Upper lobe of left lung (tissue), 6 donors: ENCODE measurements around the gene HNRNPL. TPM values are rescaled to one million over a fixed set of nuclear protein-coding genes. Genes with fewer than 3 reads are reported as not detected.
"Not testable (repeated sequence)": the region's sequence is repeated elsewhere in the genome, so short reads cannot be mapped to it uniquely, and the experiment has no call there.

Source experiments
- ATAC-seq, 2 donors: fragments of 200-7000 bp; cut with Tn5 transposase; one replicate each; pipeline ENCODE4 v1.9.1; 2022; ENCODE audit warnings: mild to moderate bottlenecking in 2 of 2, moderate library complexity in 2 of 2; ENCODE audit not compliant: low FRiP score in 2 of 2
- DNase-seq, 2 donors: peaks; one replicate each; pipeline ENCODE4 v3.0.0-alpha.2; 2019 to 2020
- H3K27ac ChIP-seq, 4 donors: fragments of 200-600 bp; sonication (generic); one replicate each; pipeline ENCODE4 v1.5.1; 2016 to 2019
- H3K27me3 ChIP-seq, 4 donors: fragments of 200-600 bp; sonication (generic); one replicate each; pipeline ENCODE4 v1.5.1; 2017 to 2019
- H3K36me3 ChIP-seq, 4 donors: fragments of 200-600 bp; sonication (generic); one replicate each; pipeline ENCODE4 v1.5.1; 2016 to 2019
- H3K4me1 ChIP-seq, 4 donors: fragments of 200-600 bp; sonication (generic); one replicate each; pipeline ENCODE4 v1.5.1; 2018 to 2019
- H3K4me3 ChIP-seq, 4 donors: fragments of 200-600 bp; sonication (generic); one replicate each; pipeline ENCODE4 v1.5.1; 2017 to 2019; ENCODE audit warnings: mild to moderate bottlenecking in 2 of 4, moderate library complexity in 1 of 4
- H3K9me3 ChIP-seq, 4 donors: fragments of 200-600 bp; sonication (generic); one replicate each; pipeline ENCODE4 v1.5.1; 2018 to 2019
- EP300 ChIP-seq, 4 donors: sonication (generic); formaldehyde crosslinking; IDR thresholded peaks; one replicate each; pipeline ENCODE4 v1.5.1; 2017; ENCODE audit warnings: antibody characterized with exemption in 4 of 4, control low read depth in 2 of 4
- POLR2A ChIP-seq, 4 donors: fragments of 450-650 bp; IDR thresholded peaks; one replicate each; pipeline ENCODE4 v1.5.1; 2016 to 2017; ENCODE audit warnings: antibody characterized with exemption in 4 of 4, mild to moderate bottlenecking in 2 of 4
- POLR2AphosphoS5 ChIP-seq, 2 donors: sonication (generic); formaldehyde crosslinking; IDR thresholded peaks; one replicate each; pipeline ENCODE4 v1.5.1; 2017; ENCODE audit warnings: antibody characterized with exemption in 2 of 2
- WGBS, 2 donors: methylation state at CpG; one replicate each; pipeline ENCODE4 v1.1.5; 2017 to 2018; 5-methylcytosine and 5-hydroxymethylcytosine counted together
- total RNA-seq, 6 donors: library from RNA; depleted of rRNA in 4 of 6; stranded (reverse); fragments of >200 nt in 4 of 6; gene quantifications; one replicate each; pipeline versions ENCODE4 v1.1.0 to v1.2.1, GENCODE V29; 2016 to 2021
- TF ChIP-seq, protein P1 (sequence below), 6 experiments: fragments of 450-650 bp in 4 of 6; fragments of 200-600 bp in 2 of 6; sonication (generic) in 2 of 6; IDR thresholded peaks; one replicate each; pipeline ENCODE4 v1.5.1; 2016 to 2019; ENCODE audit warnings: antibody characterized with exemption in 6 of 6
- donor health status: DM: no; HTN: no; CAD: no; lungs with moderate emphysema.
- donor health status: DM: no; HTN: yes; CAD: no; lungs with severe emphysema.

HNRNPL gene
- total RNA-seq, 6 donors from 2014 or later, result 156 to 274 (median 178) TPM

DNA sequence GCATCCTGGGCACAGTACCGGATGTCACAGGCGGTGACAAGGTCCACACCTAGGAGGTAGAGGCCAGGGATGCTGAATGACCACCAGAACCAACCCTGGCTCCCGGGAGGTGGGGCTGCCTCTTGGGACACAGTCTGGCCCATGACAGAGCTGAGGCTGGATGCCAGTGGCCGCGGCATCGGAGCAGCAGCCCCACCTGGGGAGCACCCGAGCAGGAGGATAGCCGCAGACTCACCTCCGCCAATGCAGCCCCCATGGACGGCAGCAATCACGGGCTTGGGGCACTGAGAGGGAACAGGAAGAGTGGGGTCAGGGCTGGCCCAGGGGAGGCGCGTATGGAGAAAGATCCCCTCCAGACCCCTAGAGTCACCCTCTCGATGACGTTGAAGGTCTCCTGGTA is 32.7 kb downstream of the HNRNPL start:
- DNase-seq, result peak in 1 of 2 donors; percentile 67
- peaks cover 23 to 69% (median 45%) of the 10 kb centered on the region in 4 donors for H3K36me3 ChIP-seq
- WGBS, 2 donors, result 91 to 97% methylated on average over 14 to 15 of the region's 15 CpGs
- ATAC-seq, result no peak
- H3K4me1 ChIP-seq, result peaks cover 0 to 4% (median 0%) of the 10 kb centered on the region in 4 donors
- H3K27me3 ChIP-seq, result no peaks in the 10 kb centered on the region
- no peak overlapping the region for H3K4me3 ChIP-seq
- H3K27ac ChIP-seq, result no peak overlapping the region
- H3K9me3 ChIP-seq, result no peaks in the 10 kb centered on the region
- TF ChIP-seq EP300 (IDR thresholded peaks at IDR 0.05), result no peak
- TF ChIP-seq POLR2A (IDR thresholded peaks at IDR 0.05), result no peak
- TF ChIP-seq, protein P1, sequence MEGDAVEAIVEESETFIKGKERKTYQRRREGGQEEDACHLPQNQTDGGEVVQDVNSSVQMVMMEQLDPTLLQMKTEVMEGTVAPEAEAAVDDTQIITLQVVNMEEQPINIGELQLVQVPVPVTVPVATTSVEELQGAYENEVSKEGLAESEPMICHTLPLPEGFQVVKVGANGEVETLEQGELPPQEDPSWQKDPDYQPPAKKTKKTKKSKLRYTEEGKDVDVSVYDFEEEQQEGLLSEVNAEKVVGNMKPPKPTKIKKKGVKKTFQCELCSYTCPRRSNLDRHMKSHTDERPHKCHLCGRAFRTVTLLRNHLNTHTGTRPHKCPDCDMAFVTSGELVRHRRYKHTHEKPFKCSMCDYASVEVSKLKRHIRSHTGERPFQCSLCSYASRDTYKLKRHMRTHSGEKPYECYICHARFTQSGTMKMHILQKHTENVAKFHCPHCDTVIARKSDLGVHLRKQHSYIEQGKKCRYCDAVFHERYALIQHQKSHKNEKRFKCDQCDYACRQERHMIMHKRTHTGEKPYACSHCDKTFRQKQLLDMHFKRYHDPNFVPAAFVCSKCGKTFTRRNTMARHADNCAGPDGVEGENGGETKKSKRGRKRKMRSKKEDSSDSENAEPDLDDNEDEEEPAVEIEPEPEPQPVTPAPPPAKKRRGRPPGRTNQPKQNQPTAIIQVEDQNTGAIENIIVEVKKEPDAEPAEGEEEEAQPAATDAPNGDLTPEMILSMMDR (IDR thresholded peaks at IDR 0.05), result no peak
- no peak for TF ChIP-seq POLR2AphosphoS5 (IDR thresholded peaks at IDR 0.05)

DNA sequence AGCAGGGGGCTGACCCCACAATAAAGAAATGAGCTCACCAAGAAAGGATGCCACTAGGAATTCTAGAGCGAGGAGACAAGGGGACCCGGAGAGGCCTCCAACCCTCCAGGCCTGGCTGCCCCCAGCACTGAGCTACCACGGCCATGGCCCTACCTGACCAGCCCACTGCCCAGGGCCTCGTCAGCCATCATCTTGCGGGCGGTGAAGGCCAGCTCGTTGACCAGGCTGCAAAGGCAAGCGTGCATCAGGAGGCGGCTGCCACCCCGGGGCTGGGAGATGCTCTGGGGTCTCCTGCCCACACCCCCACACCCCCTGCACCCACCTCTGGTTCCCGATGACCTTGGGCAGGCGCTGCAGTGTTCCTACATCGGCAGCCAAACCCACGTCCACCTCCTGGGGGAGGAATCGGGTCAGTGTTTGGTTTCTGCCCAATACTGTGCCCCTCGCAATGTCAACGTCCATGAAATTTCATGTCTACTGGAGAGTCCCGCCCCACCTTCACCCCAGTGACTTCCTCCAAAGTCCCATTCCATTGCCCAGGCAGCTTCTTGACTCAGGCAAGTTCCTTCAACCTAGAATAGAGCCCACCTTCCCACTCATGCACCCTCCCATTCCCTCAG is 33.5 kb downstream of the HNRNPL start:
- H3K4me3 ChIP-seq, result no peak overlapping the region
- H3K9me3 ChIP-seq, result no peaks in the 10 kb centered on the region
- H3K27me3 ChIP-seq, result no peaks in the 10 kb centered on the region
- H3K27ac ChIP-seq, result no peak overlapping the region
- H3K4me1 ChIP-seq, result peaks cover 0 to 4% (median 0%) of the 10 kb centered on the region in 4 donors
- no peak for TF ChIP-seq EP300 (IDR thresholded peaks at IDR 0.05)
- TF ChIP-seq, protein P1 (IDR thresholded peaks at IDR 0.05), result no peak
- no peak for TF ChIP-seq POLR2A (IDR thresholded peaks at IDR 0.05)
- TF ChIP-seq POLR2AphosphoS5 (IDR thresholded peaks at IDR 0.05), result no peak
- ATAC-seq, result no peak
- peak in 1 of 2 donors; percentile 76 for DNase-seq
- H3K36me3 ChIP-seq, result peaks cover 23 to 61% (median 41%) of the 10 kb centered on the region in 4 donors
- WGBS, 2 donors, result 93 to 95% methylated on average over 12 to 17 of the region's 18 CpGs

DNA sequence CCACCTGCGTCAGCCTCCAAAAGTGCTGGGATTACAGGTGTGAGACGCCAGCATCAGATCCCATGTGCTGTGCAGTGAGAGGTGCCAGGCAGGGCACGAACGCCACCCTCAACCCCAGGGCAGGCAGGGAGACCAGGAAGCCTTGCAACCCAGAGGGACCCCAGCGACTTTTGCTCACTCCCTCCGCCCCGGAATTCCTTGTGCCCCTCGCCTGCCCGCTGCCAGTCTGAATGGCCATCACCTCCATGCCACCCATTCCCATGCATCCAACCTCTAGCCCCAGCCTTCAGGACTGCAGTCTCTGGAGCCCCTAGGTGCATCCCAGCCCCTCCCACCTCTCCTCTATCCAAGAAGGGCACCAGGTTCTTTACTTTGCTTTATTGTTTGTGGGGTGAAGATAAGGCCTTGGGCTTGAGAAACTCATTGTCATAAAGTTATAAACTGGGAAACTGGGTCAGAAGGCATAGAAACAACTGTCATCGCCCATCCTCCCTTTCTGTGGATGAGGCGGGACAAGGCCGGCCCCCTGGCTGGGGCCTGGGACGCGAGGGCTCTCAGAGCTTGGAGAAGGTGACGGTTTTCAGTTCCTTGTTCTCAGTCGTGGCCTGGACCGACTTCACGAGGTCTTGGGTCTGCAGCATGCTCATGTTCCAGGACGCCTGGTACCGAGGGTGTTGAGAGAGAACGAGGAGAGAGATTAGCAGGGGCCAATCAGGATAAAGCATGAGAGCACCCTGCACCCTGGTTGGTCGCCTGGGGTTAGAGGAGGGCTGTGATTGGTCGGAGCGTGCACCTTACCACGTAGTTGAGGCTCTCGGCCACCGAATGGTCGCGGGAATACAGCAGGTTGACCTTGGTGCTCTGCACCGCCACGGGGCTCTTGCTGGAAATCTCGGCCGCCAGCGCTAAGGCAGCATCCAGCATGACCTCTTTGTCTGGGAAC is 34.5 kb downstream of the HNRNPL start:
- Histone ChIP-seq H3K4me1 (peaks cover 0 to 4% (median 0%) of the 10 kb centered on the region in 4 donors), H3K27me3 (no peaks in the 10 kb centered on the region), H3K36me3 (peaks cover 23 to 53% (median 40%) of the 10 kb centered on the region in 4 donors), H3K4me3 (no peak overlapping the region), H3K9me3 (no peaks in the 10 kb centered on the region), H3K27ac (no peak overlapping the region)
- DNase-seq (peak in 1 of 2 donors; percentile 51), ATAC-seq (no peak)
- 91 to 92% methylated on average over 27 to 34 of the region's 34 CpGs for WGBS, 2 donors
- no peak for TF ChIP-seq POLR2AphosphoS5 (IDR thresholded peaks at IDR 0.05)
- no peak for TF ChIP-seq EP300 (IDR thresholded peaks at IDR 0.05)
- no peak for TF ChIP-seq POLR2A (IDR thresholded peaks at IDR 0.05)
- TF ChIP-seq, protein P1 (IDR thresholded peaks at IDR 0.05), result no peak

DNA sequence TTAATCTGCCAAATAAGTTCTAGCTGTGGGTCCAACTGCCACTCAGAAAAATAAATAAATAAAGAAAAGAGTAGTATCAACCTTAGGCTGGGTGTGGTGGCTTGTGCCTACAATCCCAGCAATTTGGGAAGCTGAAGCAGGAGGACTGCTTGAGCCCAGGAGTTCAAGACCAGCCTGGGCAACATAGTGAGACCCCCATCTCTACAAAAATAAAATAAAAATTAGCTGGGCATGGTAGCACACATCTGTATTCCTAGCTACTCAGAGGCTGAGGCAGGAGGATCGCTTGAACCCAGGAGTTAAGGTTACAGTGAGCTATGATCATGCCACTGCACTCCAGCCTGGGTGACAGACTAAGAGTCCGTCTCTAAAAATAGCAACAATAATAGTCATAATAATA is 35.9 kb downstream of the HNRNPL start:
- ATAC-seq, H3K9me3 ChIP-seq, H3K27me3 ChIP-seq, DNase-seq, H3K4me1 ChIP-seq, H3K4me3 ChIP-seq, H3K27ac ChIP-seq: not testable (repeated sequence)
- 78 to 82% methylated on average over 2 of the region's 2 CpGs for WGBS, 2 donors
- peaks cover 23 to 45% (median 36%) of the 10 kb centered on the region in 4 donors for H3K36me3 ChIP-seq

DNA sequence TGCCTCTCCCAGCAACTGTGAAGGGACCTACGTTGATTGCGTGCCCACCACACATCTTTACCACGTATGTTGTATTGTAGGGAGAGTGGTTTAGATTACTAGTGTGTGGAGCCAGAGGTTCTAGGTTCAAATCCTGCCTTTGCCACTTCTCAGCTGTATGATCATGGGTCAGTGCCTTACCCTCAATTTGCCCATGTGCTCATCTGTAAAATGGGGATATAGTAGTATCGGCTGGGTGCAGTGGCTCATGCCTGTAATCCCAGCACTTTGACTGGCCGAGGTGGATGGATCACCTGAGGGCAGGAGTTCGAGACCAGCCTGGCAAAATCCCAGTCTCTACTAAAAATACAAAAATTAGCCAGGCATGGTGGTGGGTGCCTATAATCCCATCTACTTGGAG is 36.5 kb downstream of the HNRNPL start:
- no peak for ATAC-seq

More for the DNA sequence above, 36.5 kb downstream of the HNRNPL start:
- TF ChIP-seq, protein P1 (IDR thresholded peaks at IDR 0.05), result no peak
- TF ChIP-seq POLR2A (IDR thresholded peaks at IDR 0.05), result no peak
- TF ChIP-seq EP300 (IDR thresholded peaks at IDR 0.05), result no peak
- TF ChIP-seq POLR2AphosphoS5 (IDR thresholded peaks at IDR 0.05), result no peak
- H3K4me3 ChIP-seq, result no peak overlapping the region
- H3K27ac ChIP-seq, result peak overlapping the region in 1 of 4 donors; percentile 30
- H3K36me3 ChIP-seq, result peaks cover 23 to 41% (median 35%) of the 10 kb centered on the region in 4 donors
- DNase-seq, result no peak
- 81 to 94% methylated on average over 6 of the region's 6 CpGs for WGBS, 2 donors
- H3K4me1 ChIP-seq, result peaks cover 0 to 5% (median under 1%) of the 10 kb centered on the region in 4 donors
- H3K9me3 ChIP-seq, result no peaks in the 10 kb centered on the region
- no peaks in the 10 kb centered on the region for H3K27me3 ChIP-seq
